Trophoblast cell (in vitro differentiated cells and primary cell): Measurements from ENCODE around the gene OSTF1.
A peak's percentile ranks its signal among the peaks of the same experiment; 100 is the strongest.

ENCODE experiments used
- DNase-seq, 2 donors: peaks; one replicate each; pipeline ENCODE4 v3.0.0-alpha.2; 2016
- H2AFZ ChIP-seq: 2 replicates; pipeline ENCODE4 v1.6.1; 2013; ENCODE audit warnings: low read length, moderate library complexity, mild to moderate bottlenecking; ENCODE audit not compliant: insufficient read depth, poor library complexity
- H2AK5ac ChIP-seq: 2 replicates; pipeline ENCODE4 v1.6.1; 2013; ENCODE audit warnings: mild to moderate bottlenecking, low read length
- H2BK120ac ChIP-seq: 2 replicates; pipeline ENCODE4 v1.6.1; 2013; ENCODE audit warnings: low read length, mild to moderate bottlenecking, moderate library complexity; ENCODE audit not compliant: insufficient read depth, poor library complexity
- H2BK12ac ChIP-seq: 2 replicates; pipeline ENCODE4 v1.6.1; 2013; ENCODE audit warnings: mild to moderate bottlenecking, low read length, moderate library complexity
- H2BK5ac ChIP-seq: 2 replicates; pipeline ENCODE4 v1.6.1; 2013; ENCODE audit warnings: low read length, low read depth, moderate library complexity, mild to moderate bottlenecking; ENCODE audit not compliant: poor library complexity
- H3K14ac ChIP-seq: 2 replicates; pipeline ENCODE4 v1.6.1; 2013; ENCODE audit warnings: mild to moderate bottlenecking, low read length
- H3K18ac ChIP-seq: 2 replicates; pipeline ENCODE4 v1.6.1; 2013; ENCODE audit warnings: mild to moderate bottlenecking, low read length
- H3K23ac ChIP-seq: 2 replicates; pipeline ENCODE4 v1.6.1; 2013; ENCODE audit warnings: low read length
- H3K27ac ChIP-seq: 2 replicates; pipeline ENCODE4 v1.5.1; 2013; ENCODE audit warnings: low read depth, mild to moderate bottlenecking, inconsistent platforms, low read length, moderate library complexity
- H3K27me3 ChIP-seq: 2 replicates; pipeline ENCODE4 v1.6.1; 2013; ENCODE audit warnings: inconsistent platforms, mild to moderate bottlenecking, low read length, moderate library complexity; ENCODE audit not compliant: insufficient read depth
- H3K36me3 ChIP-seq, 2 experiments: 1 replicate in 1 of 2; 2 replicates in 1 of 2; pipeline ENCODE4 v1.6.1; 2013; ENCODE audit warnings: low read length in 2 of 2, mild to moderate bottlenecking in 2 of 2, moderate library complexity in 1 of 2; ENCODE audit not compliant: insufficient read depth in 2 of 2, control insufficient read depth in 1 of 2
- H3K4ac ChIP-seq: 2 replicates; pipeline ENCODE4 v1.6.1; 2013; ENCODE audit warnings: low read depth, mild to moderate bottlenecking, low read length, moderate library complexity
- H3K4me1 ChIP-seq, 2 experiments: 1 replicate in 1 of 2; 2 replicates in 1 of 2; pipeline ENCODE4 v1.6.1; 2013; ENCODE audit warnings: low read length in 2 of 2, mild to moderate bottlenecking in 2 of 2, moderate library complexity in 1 of 2; ENCODE audit not compliant: insufficient read depth in 2 of 2, control insufficient read depth in 1 of 2
- H3K4me2 ChIP-seq: 2 replicates; pipeline ENCODE4 v1.6.1; 2013; ENCODE audit warnings: inconsistent platforms, mild to moderate bottlenecking, low read length, moderate library complexity
- H3K4me3 ChIP-seq: 2 replicates; pipeline ENCODE4 v1.5.1; 2013; ENCODE audit warnings: mild to moderate bottlenecking, low read depth, low read length, inconsistent platforms
- H3K79me1 ChIP-seq: one replicate; pipeline ENCODE4 v1.6.1; 2013; ENCODE audit warnings: low read length
- H3K79me2 ChIP-seq: 2 replicates; pipeline ENCODE4 v1.6.1; 2013; ENCODE audit warnings: low read length, mild to moderate bottlenecking; ENCODE audit not compliant: control insufficient read depth, insufficient read depth, poor library complexity
- H3K9ac ChIP-seq: 2 replicates; pipeline ENCODE4 v1.6.1; 2013; ENCODE audit warnings: mild to moderate bottlenecking, low read length
- H3K9me3 ChIP-seq: 2 replicates; pipeline ENCODE4 v1.6.1; 2013; ENCODE audit warnings: low read depth, mild to moderate bottlenecking, control low read depth, inconsistent platforms, low read length; ENCODE audit not compliant: insufficient read depth
- H4K12ac ChIP-seq: 2 replicates; pipeline ENCODE4 v1.6.1; 2013; ENCODE audit warnings: low read depth, mild to moderate bottlenecking, low read length, moderate library complexity
- H4K8ac ChIP-seq: 2 replicates; pipeline ENCODE4 v1.6.1; 2013; ENCODE audit warnings: low read depth, mild to moderate bottlenecking, low read length, moderate library complexity
- H4K91ac ChIP-seq: one replicate; pipeline ENCODE4 v1.6.1; 2013; ENCODE audit warnings: low read depth, mild to moderate bottlenecking, low read length, moderate library complexity
- WGBS: extraction: QIAGEN DNeasy Blood & Tissue Kit; methylation state at CpG from one replicate; pipeline ENCODE4 v1.1.7; 2013; ENCODE audit warnings: missing lambda C conversion rate; ENCODE audit not compliant: insufficient read length, insufficient coverage; ENCODE audit errors: extremely low coverage; 5-methylcytosine and 5-hydroxymethylcytosine counted together

The OSTF1 gene

DNA sequence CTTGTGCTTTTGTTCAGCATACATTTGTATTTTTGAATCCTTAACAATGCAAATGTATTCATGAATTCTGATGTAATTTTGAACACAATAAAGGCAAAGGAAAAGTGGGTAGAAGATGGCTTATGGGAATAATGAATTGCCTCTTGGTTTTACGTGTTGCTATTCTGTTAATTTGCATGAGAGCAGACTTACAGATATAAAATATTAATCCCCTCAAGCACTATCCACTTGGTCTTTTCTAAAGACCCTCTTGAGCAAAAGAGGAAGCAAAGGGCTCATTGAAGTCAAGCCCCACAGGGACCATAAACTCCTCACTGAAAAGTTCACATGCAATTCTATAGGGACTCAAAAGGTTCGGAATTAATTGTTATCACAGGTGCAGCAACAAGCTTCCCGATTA is 51.9 kb downstream of the OSTF1 start:
- H2BK120ac ChIP-seq, result no peak overlapping the region
- no peak overlapping the region for H3K23ac ChIP-seq
- no peak overlapping the region for H4K12ac ChIP-seq
- no peak overlapping the region for H3K9ac ChIP-seq
- no peak overlapping the region for H2AFZ ChIP-seq
- no peak overlapping the region for H3K4me2 ChIP-seq
- no peaks in the 10 kb centered on the region for H3K79me1 ChIP-seq
- no peak overlapping the region for H4K8ac ChIP-seq
- no peak overlapping the region for H2AK5ac ChIP-seq
- no peak overlapping the region for H3K18ac ChIP-seq
- no peak overlapping the region for H4K91ac ChIP-seq
- H3K4me3 ChIP-seq, result no peak overlapping the region
- WGBS, result no CpG with 5 or more reads among the region's 3 CpGs
- no peaks in the 10 kb centered on the region for H3K27me3 ChIP-seq
- no peak overlapping the region for H3K4ac ChIP-seq
- no peak for DNase-seq
- no peaks in the 10 kb centered on the region for H3K4me1 ChIP-seq
- H3K36me3 ChIP-seq, result peaks cover 19 to 26% of the 10 kb centered on the region in 2 experiments
- no peak overlapping the region for H3K27ac ChIP-seq
- H3K14ac ChIP-seq, result no peak overlapping the region
- H2BK12ac ChIP-seq, result no peak overlapping the region
- no peak overlapping the region for H2BK5ac ChIP-seq
- H3K9me3 ChIP-seq, result peaks cover 1% of the 10 kb centered on the region
- no peaks in the 10 kb centered on the region for H3K79me2 ChIP-seq

DNA sequence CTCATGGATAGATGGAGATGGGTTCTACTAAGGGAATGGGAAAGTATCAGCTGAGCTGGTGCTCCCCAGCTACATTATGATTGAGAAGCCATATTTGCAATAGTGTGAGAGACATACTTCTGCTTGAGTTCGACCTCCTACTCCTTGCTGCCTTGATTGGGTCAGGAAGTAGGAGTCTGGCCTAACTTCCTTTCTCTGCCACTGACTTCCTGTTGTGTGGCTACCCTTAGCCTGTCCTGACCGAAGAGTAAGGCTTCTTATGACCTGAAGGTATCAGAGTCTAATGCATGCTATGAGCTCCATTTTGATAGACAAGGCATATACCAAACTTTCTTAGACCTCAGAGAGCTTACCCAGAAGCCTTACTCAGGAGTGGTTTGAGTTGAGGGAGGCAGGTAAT is 53.9 kb downstream of the OSTF1 start:
- no peak overlapping the region for H2BK120ac ChIP-seq
- no peak for DNase-seq

DNA sequence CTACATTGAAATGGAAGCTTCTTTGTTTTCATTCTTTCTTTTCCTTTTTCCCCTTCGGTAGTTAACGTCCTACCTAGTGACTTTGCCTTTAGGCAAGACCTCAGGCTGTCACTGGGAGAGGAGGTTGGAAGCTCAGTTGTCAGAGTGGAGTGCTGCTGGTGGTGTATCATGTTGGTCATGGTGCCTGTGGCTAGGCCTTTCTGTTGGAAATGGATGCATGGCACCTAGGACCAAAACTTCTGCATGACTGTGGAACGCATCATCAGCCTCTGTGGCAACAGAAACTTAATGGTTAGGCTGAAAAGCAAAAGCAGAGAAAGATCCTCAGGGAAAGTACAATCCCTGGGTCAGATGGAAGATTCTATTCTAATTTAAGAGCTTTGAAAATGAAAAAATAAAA is 57.9 kb downstream of the OSTF1 start:
- WGBS, result no CpG with 5 or more reads among the region's 3 CpGs
- H2AK5ac ChIP-seq, result no peak overlapping the region
- H2BK5ac ChIP-seq, result no peak overlapping the region
- no peak overlapping the region for H3K9ac ChIP-seq
- H2BK120ac ChIP-seq, result no peak overlapping the region
- H2BK12ac ChIP-seq, result peak overlapping the region; percentile 82
- H3K18ac ChIP-seq, result peak overlapping the region; percentile 51
- peak overlapping the region; percentile 43 for H4K91ac ChIP-seq
- H3K27ac ChIP-seq, result peak overlapping the region; percentile 38
- H3K27me3 ChIP-seq, result no peaks in the 10 kb centered on the region
- H4K12ac ChIP-seq, result no peak overlapping the region
- H4K8ac ChIP-seq, result peak overlapping the region; percentile 61
- no peak overlapping the region for H3K4ac ChIP-seq
- DNase-seq, result peak; percentile 91 to 94
- peak overlapping the region; percentile 53 for H3K14ac ChIP-seq
- no peak overlapping the region for H3K4me3 ChIP-seq
- H3K36me3 ChIP-seq, result peaks cover 13 to 19% of the 10 kb centered on the region in 2 experiments
- no peaks in the 10 kb centered on the region for H3K79me2 ChIP-seq
- H3K79me1 ChIP-seq, result peaks cover 7% of the 10 kb centered on the region
- H2AFZ ChIP-seq, result no peak overlapping the region
- peaks cover 1% of the 10 kb centered on the region for H3K9me3 ChIP-seq
- H3K4me2 ChIP-seq, result no peak overlapping the region
- peaks cover 5 to 15% of the 10 kb centered on the region in 2 experiments for H3K4me1 ChIP-seq
- H3K23ac ChIP-seq, result no peak overlapping the region

More for the DNA sequence above, 53.9 kb downstream of the OSTF1 start:
- Histone ChIP-seq H4K8ac (no peak overlapping the region), H3K4me3 (no peak overlapping the region), H3K14ac (no peak overlapping the region), H3K27me3 (no peaks in the 10 kb centered on the region), H3K18ac (no peak overlapping the region), H3K23ac (no peak overlapping the region), H3K79me2 (no peaks in the 10 kb centered on the region), H3K27ac (no peak overlapping the region), H3K79me1 (peaks cover 2% of the 10 kb centered on the region), H3K4me2 (no peak overlapping the region), H2BK5ac (no peak overlapping the region), H3K4me1 (peaks cover 3% of the 10 kb centered on the region in 2 experiments), H3K36me3 (peaks cover 14 to 21% of the 10 kb centered on the region in 2 experiments), H4K91ac (no peak overlapping the region), H3K4ac (no peak overlapping the region), H4K12ac (no peak overlapping the region), H2AFZ (no peak overlapping the region), H2BK12ac (no peak overlapping the region), H3K9ac (no peak overlapping the region), H3K9me3 (peaks cover 1% of the 10 kb centered on the region), H2AK5ac (no peak overlapping the region)
- WGBS, result no CpG with 5 or more reads among the region's 2 CpGs

DNA sequence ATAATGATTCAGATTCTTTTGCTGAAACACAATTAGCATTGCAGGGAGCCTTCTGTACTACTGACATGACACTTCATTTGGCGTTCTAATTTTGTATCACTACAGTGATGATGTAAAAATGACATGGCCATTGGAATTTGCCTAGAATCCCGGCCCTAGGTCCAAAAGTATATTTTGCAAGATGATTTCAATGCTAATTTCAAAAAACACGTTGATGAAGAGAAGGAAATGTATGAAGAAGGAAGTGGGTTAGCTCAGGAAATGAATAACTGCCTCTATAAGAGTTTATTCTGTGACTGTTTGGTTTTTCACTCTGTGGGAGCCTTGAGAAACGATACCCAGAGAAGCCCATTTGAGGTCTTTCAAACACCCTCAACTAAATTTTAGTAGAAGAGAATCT is 59.3 kb downstream of the OSTF1 start:
- no peak overlapping the region for H2BK120ac ChIP-seq
- H3K4me2 ChIP-seq, result no peak overlapping the region
- peak overlapping the region; percentile 74 for H3K27ac ChIP-seq
- no peak overlapping the region for H2BK12ac ChIP-seq
- no peak overlapping the region for H3K4me3 ChIP-seq
- no peak overlapping the region for H2AFZ ChIP-seq
- H3K79me2 ChIP-seq, result no peaks in the 10 kb centered on the region
- no CpG with 5 or more reads among the region's 4 CpGs for WGBS
- H4K12ac ChIP-seq, result no peak overlapping the region
- H4K8ac ChIP-seq, result no peak overlapping the region
- H3K79me1 ChIP-seq, result peaks cover 7% of the 10 kb centered on the region
- DNase-seq, result no peak
- H4K91ac ChIP-seq, result no peak overlapping the region
- no peak overlapping the region for H3K9ac ChIP-seq
- H2BK5ac ChIP-seq, result no peak overlapping the region
- no peak overlapping the region for H3K14ac ChIP-seq
- H3K23ac ChIP-seq, result no peak overlapping the region
- H3K18ac ChIP-seq, result no peak overlapping the region
- peaks cover 14 to 15% of the 10 kb centered on the region in 2 experiments for H3K36me3 ChIP-seq
- peaks cover 1% of the 10 kb centered on the region for H3K9me3 ChIP-seq
- H3K4ac ChIP-seq, result no peak overlapping the region
- H3K4me1 ChIP-seq, result peaks cover 5 to 15% of the 10 kb centered on the region in 2 experiments
- no peaks in the 10 kb centered on the region for H3K27me3 ChIP-seq
- H2AK5ac ChIP-seq, result no peak overlapping the region
